HepG2 (cell line): Measurements from ENCODE around the gene CBX5. TPM values are rescaled to one million over a fixed set of nuclear protein-coding genes. Genes with fewer than 3 reads are reported as not detected.

Experiments
- CENPT ChIP-seq: sonication (generic); formaldehyde crosslinking; IDR thresholded peaks from 2 replicates; pipeline ENCODE4 v1.8.0; 2022; ENCODE audit warnings: low read depth, mild to moderate bottlenecking, moderate library complexity, missing genetic modification reagents
- ERF ChIP-seq: IDR thresholded peaks from 2 replicates; pipeline ENCODE4 v1.6.1; 2018; ENCODE audit warnings: missing biosample characterization, missing genetic modification reagents
- HDAC6 ChIP-seq: fragments of 200-600 bp; sonication (generic); IDR thresholded peaks from 2 replicates; pipeline ENCODE4 v1.7.0; 2017; ENCODE audit warnings: mild to moderate bottlenecking, antibody characterized with exemption, low read length, low read depth
- KDM2A ChIP-seq: sonication (generic); formaldehyde crosslinking; IDR thresholded peaks from 2 replicates; pipeline ENCODE4 v1.4.0; 2020; ENCODE audit warnings: low read depth, missing genetic modification reagents, borderline replicate concordance
- MED1 ChIP-seq: sonication (generic); formaldehyde crosslinking; IDR thresholded peaks from 2 replicates; pipeline ENCODE4 v1.4.0; 2020; ENCODE audit warnings: missing genetic modification reagents
- PRDM4 ChIP-seq: sonication (generic); formaldehyde crosslinking; IDR thresholded peaks from 2 replicates; pipeline ENCODE4 v1.9.0; 2021; ENCODE audit warnings: missing genetic modification reagents, borderline replicate concordance
- ZFP36L1 ChIP-seq: sonication (generic); formaldehyde crosslinking; IDR thresholded peaks from 2 replicates; pipeline ENCODE4 v1.8.0; 2022; ENCODE audit warnings: mild to moderate bottlenecking, missing genetic modification reagents, moderate library complexity
- ZNF224 ChIP-seq: sonication (generic); formaldehyde crosslinking; IDR thresholded peaks from 2 replicates; pipeline ENCODE4 v1.5.0; 2020; ENCODE audit warnings: mild to moderate bottlenecking, missing genetic modification reagents
- ZNF556 ChIP-seq: sonication (generic); formaldehyde crosslinking; IDR thresholded peaks from 2 replicates; pipeline ENCODE4 v1.4.0; 2020; ENCODE audit warnings: mild to moderate bottlenecking, missing genetic modification reagents, borderline replicate concordance
- ZNF670 ChIP-seq: sonication (generic); formaldehyde crosslinking; IDR thresholded peaks from 2 replicates; pipeline ENCODE4 v1.8.0; 2022; ENCODE audit warnings: mild to moderate bottlenecking, missing genetic modification reagents, borderline replicate concordance
- ZNF737 ChIP-seq: sonication (generic); formaldehyde crosslinking; IDR thresholded peaks from 2 replicates; pipeline ENCODE4 v1.5.0; 2020; ENCODE audit warnings: missing genetic modification reagents, mild to moderate bottlenecking, borderline replicate concordance
- polyA plus RNA-seq, 8 experiments: library from polyadenylated mRNA; depleted of rRNA in 3 of 8; stranded (reverse) in 7 of 8; unstranded in 1 of 8; fragments of >200 nt; fragmentation: Illumina TruSeq in 4 of 8; extraction: Trizol in 4 of 8; gene quantifications; 2 replicates each; pipeline versions ENCODE4 v1.2.1 to v1.2.3, GENCODE V29; 2011 to 2016; ENCODE audit warnings: low read depth in 4 of 8, missing spikeins in 1 of 8, mixed read lengths in 1 of 8; ENCODE audit not compliant: insufficient read depth in 1 of 8
- total RNA-seq, 5 experiments: library from RNA; depleted of rRNA; stranded (reverse); fragments of >200 nt; fragmentation: Illumina TruSeq; extraction: Trizol; gene quantifications; 2 replicates each; pipeline ENCODE4 v1.2.3, GENCODE V29; 2016; ENCODE audit warnings: low read depth in 1 of 5
- TF ChIP-seq, protein P1 (sequence below): sonication (generic); formaldehyde crosslinking; IDR thresholded peaks from 2 replicates; pipeline ENCODE4 v1.5.1; 2020; ENCODE audit warnings: missing genetic modification reagents, mild to moderate bottlenecking, borderline replicate concordance
- TF ChIP-seq, protein P2 (sequence below), 2 experiments: IDR thresholded peaks; 2 replicates each; pipeline ENCODE4 v1.6.1; 2011 to 2012; ENCODE audit warnings: low read length in 2 of 2, borderline replicate concordance in 1 of 2, low read depth in 1 of 2, mild to moderate bottlenecking in 1 of 2, moderate library complexity in 1 of 2
- TF ChIP-seq, protein P3 (sequence below), 2 experiments: sonication (generic) in 1 of 2; formaldehyde crosslinking in 1 of 2; IDR thresholded peaks; 2 replicates each; pipeline versions ENCODE4 v1.5.1 to v1.6.1; 2011 to 2020; ENCODE audit warnings: borderline replicate concordance in 1 of 2, low read depth in 1 of 2, low read length in 1 of 2, mild to moderate bottlenecking in 1 of 2, missing genetic modification reagents in 1 of 2, moderate library complexity in 1 of 2
- TF ChIP-seq, protein P4 (sequence below): sonication (generic); formaldehyde crosslinking; IDR thresholded peaks from 2 replicates; pipeline ENCODE4 v1.4.0; 2020; ENCODE audit warnings: mild to moderate bottlenecking, missing genetic modification reagents

Gene CBX5
- total and polyA plus RNA-seq, 2 of the 13 experiments (the other 11 are each of a cell fraction or from before 2014, with no cell fraction given): 16.0 to 22.2 TPM

DNA sequence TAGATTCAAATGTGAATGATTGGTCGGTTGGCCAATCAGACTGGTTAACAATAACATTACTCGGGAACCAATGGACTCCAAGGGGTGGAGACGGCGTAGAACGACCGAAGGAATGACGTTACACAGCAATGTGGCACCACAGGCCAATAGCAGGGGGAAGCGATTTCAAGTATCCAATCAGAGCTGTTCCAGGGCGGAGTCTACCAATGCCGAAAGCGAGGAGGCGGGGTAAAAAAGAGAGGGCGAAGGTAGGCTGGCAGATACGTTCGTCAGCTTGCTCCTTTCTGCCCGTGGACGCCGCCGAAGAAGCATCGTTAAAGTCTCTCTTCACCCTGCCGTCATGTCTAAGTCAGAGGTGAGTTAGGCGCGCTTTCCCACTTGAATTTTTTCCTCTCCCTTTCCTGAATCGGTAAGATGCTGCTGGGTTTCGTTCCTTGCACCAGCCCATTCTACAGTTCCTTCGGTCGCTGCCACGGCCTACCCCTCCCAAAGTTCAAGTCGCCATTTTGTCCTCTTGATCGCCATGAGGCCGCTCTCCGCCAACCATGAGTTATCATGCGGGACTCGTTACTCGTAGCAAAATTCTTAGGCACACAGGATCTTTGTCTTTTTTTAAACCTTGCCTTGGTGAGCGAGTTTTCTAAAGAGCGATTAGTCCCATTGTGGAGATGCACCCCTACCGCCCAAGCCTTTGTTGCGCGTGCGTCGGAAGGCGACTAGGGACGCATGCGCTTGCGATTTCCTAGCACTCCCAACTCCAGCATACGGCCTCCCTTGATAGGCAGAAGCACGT lies 742 bp upstream of the CBX5 start, which contains the start of gene HNRNPA1 (continued):
- TF ChIP-seq, protein P1, sequence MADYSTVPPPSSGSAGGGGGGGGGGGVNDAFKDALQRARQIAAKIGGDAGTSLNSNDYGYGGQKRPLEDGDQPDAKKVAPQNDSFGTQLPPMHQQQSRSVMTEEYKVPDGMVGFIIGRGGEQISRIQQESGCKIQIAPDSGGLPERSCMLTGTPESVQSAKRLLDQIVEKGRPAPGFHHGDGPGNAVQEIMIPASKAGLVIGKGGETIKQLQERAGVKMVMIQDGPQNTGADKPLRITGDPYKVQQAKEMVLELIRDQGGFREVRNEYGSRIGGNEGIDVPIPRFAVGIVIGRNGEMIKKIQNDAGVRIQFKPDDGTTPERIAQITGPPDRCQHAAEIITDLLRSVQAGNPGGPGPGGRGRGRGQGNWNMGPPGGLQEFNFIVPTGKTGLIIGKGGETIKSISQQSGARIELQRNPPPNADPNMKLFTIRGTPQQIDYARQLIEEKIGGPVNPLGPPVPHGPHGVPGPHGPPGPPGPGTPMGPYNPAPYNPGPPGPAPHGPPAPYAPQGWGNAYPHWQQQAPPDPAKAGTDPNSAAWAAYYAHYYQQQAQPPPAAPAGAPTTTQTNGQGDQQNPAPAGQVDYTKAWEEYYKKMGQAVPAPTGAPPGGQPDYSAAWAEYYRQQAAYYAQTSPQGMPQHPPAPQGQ (CRISPR knock-in tag): no peak
- TF ChIP-seq, protein P2, sequence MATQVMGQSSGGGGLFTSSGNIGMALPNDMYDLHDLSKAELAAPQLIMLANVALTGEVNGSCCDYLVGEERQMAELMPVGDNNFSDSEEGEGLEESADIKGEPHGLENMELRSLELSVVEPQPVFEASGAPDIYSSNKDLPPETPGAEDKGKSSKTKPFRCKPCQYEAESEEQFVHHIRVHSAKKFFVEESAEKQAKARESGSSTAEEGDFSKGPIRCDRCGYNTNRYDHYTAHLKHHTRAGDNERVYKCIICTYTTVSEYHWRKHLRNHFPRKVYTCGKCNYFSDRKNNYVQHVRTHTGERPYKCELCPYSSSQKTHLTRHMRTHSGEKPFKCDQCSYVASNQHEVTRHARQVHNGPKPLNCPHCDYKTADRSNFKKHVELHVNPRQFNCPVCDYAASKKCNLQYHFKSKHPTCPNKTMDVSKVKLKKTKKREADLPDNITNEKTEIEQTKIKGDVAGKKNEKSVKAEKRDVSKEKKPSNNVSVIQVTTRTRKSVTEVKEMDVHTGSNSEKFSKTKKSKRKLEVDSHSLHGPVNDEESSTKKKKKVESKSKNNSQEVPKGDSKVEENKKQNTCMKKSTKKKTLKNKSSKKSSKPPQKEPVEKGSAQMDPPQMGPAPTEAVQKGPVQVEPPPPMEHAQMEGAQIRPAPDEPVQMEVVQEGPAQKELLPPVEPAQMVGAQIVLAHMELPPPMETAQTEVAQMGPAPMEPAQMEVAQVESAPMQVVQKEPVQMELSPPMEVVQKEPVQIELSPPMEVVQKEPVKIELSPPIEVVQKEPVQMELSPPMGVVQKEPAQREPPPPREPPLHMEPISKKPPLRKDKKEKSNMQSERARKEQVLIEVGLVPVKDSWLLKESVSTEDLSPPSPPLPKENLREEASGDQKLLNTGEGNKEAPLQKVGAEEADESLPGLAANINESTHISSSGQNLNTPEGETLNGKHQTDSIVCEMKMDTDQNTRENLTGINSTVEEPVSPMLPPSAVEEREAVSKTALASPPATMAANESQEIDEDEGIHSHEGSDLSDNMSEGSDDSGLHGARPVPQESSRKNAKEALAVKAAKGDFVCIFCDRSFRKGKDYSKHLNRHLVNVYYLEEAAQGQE (IDR thresholded peaks at IDR 0.05; ENCODE audit: borderline replicate concordance in 1 of 2, low read depth in 1 of 2, low read length in 2 of 2): peak in 1 of 2 experiments; percentile 82; a peak in 2 of 4 replicates
- TF ChIP-seq KDM2A (CRISPR knock-in tag): 0 out of 2 replicates have a peak, but pooled peaks have one; percentile 46
- TF ChIP-seq ZNF670 (CRISPR knock-in tag): peak; percentile 43; the same call in 1 of the 2 replicates
- TF ChIP-seq ZFP36L1 (CRISPR knock-in tag): no peak
- peak; percentile 17; the same call in 1 of the 2 replicates for TF ChIP-seq ERF (CRISPR knock-in tag)
- TF ChIP-seq MED1 (CRISPR knock-in tag): peak; percentile 34; the same call in 1 of the 2 replicates
- TF ChIP-seq, protein P3, sequence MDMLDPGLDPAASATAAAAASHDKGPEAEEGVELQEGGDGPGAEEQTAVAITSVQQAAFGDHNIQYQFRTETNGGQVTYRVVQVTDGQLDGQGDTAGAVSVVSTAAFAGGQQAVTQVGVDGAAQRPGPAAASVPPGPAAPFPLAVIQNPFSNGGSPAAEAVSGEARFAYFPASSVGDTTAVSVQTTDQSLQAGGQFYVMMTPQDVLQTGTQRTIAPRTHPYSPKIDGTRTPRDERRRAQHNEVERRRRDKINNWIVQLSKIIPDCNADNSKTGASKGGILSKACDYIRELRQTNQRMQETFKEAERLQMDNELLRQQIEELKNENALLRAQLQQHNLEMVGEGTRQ (IDR thresholded peaks at IDR 0.05; ENCODE audit: low read depth, low read length): 0 out of 2 replicates have a peak, but pooled peaks have one; percentile 6
- TF ChIP-seq, protein P3 (CRISPR knock-in tag; IDR thresholded peaks at IDR 0.05; ENCODE audit: borderline replicate concordance): peak; percentile 51; the same call in 1 of the 2 replicates
- no peak for TF ChIP-seq PRDM4
- TF ChIP-seq HDAC6: no peak; the same call in 1 of the 2 replicates
- TF ChIP-seq ZNF224: peak; percentile 20; the same call in 1 of the 2 replicates
- TF ChIP-seq, protein P4, sequence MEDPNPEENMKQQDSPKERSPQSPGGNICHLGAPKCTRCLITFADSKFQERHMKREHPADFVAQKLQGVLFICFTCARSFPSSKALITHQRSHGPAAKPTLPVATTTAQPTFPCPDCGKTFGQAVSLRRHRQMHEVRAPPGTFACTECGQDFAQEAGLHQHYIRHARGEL (CRISPR knock-in tag): peak; percentile 60; the same call in 1 of the 2 replicates
- TF ChIP-seq ZNF556: 0 out of 2 replicates have a peak, but pooled peaks have one; percentile 80
- peak; percentile 95; the same call in 1 of the 2 replicates for TF ChIP-seq ZNF737 (CRISPR knock-in tag)
- peak; percentile 11; the same call in 1 of the 2 replicates for TF ChIP-seq CENPT (CRISPR knock-in tag)
